HL-60 (cell line): Measurements from ENCODE around the gene DGKE.

ENCODE experiments used
- DNase-seq, 2 experiments: peaks; one replicate each; pipeline ENCODE4 v3.0.0-alpha.2; 2010 to 2020; ENCODE audit warnings: low read depth in 1 of 2, low spot score in 1 of 2
- H3K27ac ChIP-seq: fragments of 250-450 bp; sonication (Bioruptor Pico); replicated peaks from 2 replicates; pipeline ENCODE4 v1.5.1; 2020; ENCODE audit warnings: mild to moderate bottlenecking, moderate library complexity
- H3K27me3 ChIP-seq: fragments of 250-450 bp; sonication (Bioruptor Pico); 2 replicates; pipeline ENCODE4 v1.5.1; 2021; ENCODE audit warnings: mild to moderate bottlenecking, moderate library complexity; ENCODE audit not compliant: insufficient read depth, poor library complexity, severe bottlenecking
- H3K4me3 ChIP-seq: replicated peaks from 2 replicates; pipeline ENCODE4 v1.5.1; 2011; ENCODE audit warnings: mild to moderate bottlenecking, control low read depth, low read length; ENCODE audit not compliant: insufficient read depth
- GABPA ChIP-seq: IDR thresholded peaks from 2 replicates; pipeline ENCODE4 v1.6.1; 2012; ENCODE audit warnings: low read depth
- POLR2AphosphoS5 ChIP-seq: IDR thresholded peaks from 2 replicates; pipeline ENCODE4 v1.6.1; 2012; ENCODE audit warnings: low read depth
- SPI1 ChIP-seq: IDR thresholded peaks from 2 replicates; pipeline ENCODE4 v1.6.1; 2012; ENCODE audit warnings: low read depth, mild to moderate bottlenecking, borderline replicate concordance
- TF ChIP-seq, protein P1 (sequence below): IDR thresholded peaks from 2 replicates; pipeline ENCODE4 v1.6.1; 2012; ENCODE audit warnings: low read depth; ENCODE audit not compliant: insufficient replicate concordance
- TF ChIP-seq, protein P2 (sequence below): IDR thresholded peaks from one replicate; pipeline ENCODE4 v1.5.1; 2011; ENCODE audit warnings: low read length, control low read depth, inconsistent platforms; ENCODE audit not compliant: insufficient read depth

The DGKE gene

DNA sequence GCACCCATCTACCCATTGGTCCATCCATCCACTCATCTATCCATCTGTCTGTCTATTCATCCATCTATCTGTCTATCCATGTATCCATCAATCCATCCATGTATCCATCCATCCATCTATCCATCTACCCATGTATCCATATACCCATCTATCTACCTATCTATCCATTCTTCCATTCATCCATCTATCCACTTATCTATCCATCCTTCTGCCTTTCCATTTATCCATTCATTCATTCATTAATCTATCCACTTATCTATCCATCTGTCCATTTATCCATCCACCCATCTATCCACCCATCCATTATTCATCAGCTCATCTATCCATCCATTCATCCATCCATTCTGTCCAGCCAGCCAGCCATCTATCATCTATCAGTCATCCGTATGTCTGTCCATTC lies 58.4 kb downstream of the DGKE start:
- H3K27ac ChIP-seq, result no peak overlapping the region
- TF ChIP-seq, protein P1, sequence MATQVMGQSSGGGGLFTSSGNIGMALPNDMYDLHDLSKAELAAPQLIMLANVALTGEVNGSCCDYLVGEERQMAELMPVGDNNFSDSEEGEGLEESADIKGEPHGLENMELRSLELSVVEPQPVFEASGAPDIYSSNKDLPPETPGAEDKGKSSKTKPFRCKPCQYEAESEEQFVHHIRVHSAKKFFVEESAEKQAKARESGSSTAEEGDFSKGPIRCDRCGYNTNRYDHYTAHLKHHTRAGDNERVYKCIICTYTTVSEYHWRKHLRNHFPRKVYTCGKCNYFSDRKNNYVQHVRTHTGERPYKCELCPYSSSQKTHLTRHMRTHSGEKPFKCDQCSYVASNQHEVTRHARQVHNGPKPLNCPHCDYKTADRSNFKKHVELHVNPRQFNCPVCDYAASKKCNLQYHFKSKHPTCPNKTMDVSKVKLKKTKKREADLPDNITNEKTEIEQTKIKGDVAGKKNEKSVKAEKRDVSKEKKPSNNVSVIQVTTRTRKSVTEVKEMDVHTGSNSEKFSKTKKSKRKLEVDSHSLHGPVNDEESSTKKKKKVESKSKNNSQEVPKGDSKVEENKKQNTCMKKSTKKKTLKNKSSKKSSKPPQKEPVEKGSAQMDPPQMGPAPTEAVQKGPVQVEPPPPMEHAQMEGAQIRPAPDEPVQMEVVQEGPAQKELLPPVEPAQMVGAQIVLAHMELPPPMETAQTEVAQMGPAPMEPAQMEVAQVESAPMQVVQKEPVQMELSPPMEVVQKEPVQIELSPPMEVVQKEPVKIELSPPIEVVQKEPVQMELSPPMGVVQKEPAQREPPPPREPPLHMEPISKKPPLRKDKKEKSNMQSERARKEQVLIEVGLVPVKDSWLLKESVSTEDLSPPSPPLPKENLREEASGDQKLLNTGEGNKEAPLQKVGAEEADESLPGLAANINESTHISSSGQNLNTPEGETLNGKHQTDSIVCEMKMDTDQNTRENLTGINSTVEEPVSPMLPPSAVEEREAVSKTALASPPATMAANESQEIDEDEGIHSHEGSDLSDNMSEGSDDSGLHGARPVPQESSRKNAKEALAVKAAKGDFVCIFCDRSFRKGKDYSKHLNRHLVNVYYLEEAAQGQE, result no peak
- TF ChIP-seq, protein P2, sequence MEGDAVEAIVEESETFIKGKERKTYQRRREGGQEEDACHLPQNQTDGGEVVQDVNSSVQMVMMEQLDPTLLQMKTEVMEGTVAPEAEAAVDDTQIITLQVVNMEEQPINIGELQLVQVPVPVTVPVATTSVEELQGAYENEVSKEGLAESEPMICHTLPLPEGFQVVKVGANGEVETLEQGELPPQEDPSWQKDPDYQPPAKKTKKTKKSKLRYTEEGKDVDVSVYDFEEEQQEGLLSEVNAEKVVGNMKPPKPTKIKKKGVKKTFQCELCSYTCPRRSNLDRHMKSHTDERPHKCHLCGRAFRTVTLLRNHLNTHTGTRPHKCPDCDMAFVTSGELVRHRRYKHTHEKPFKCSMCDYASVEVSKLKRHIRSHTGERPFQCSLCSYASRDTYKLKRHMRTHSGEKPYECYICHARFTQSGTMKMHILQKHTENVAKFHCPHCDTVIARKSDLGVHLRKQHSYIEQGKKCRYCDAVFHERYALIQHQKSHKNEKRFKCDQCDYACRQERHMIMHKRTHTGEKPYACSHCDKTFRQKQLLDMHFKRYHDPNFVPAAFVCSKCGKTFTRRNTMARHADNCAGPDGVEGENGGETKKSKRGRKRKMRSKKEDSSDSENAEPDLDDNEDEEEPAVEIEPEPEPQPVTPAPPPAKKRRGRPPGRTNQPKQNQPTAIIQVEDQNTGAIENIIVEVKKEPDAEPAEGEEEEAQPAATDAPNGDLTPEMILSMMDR, result no peak
- TF ChIP-seq POLR2AphosphoS5 (no peak), GABPA (no peak)
- H3K4me3 ChIP-seq, result no peak overlapping the region
- H3K27me3 ChIP-seq, result no peaks in the 10 kb centered on the region
- DNase-seq, result no peak

DNA sequence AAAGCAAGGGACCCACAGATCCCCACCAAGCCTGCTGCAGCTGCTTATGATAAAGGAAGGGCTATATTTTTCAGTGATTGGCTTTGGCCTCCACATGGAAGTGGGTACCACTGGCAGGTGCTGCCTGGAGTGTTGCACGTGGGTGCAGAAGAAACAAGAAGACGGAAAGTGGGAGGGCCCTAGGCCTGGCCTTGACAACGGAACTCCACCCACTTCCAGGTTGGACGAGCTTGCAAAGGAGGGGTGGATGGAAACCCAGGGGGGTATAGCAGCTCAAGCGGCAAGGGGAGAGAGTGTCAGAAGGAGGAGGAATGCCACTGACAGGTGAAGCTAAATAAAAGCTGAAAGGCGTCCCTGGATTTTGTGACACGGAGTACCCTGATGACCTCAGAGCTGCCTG lies 59.6 kb downstream of the DGKE start:
- H3K27me3 ChIP-seq, result no peaks in the 10 kb centered on the region
- H3K27ac ChIP-seq, result no peak overlapping the region
- TF ChIP-seq SPI1 (no peak), GABPA (no peak), POLR2AphosphoS5 (no peak)
- TF ChIP-seq, protein P2, result no peak
- TF ChIP-seq, protein P1, result no peak
- no peak overlapping the region for H3K4me3 ChIP-seq
- DNase-seq, result no peak

DNA sequence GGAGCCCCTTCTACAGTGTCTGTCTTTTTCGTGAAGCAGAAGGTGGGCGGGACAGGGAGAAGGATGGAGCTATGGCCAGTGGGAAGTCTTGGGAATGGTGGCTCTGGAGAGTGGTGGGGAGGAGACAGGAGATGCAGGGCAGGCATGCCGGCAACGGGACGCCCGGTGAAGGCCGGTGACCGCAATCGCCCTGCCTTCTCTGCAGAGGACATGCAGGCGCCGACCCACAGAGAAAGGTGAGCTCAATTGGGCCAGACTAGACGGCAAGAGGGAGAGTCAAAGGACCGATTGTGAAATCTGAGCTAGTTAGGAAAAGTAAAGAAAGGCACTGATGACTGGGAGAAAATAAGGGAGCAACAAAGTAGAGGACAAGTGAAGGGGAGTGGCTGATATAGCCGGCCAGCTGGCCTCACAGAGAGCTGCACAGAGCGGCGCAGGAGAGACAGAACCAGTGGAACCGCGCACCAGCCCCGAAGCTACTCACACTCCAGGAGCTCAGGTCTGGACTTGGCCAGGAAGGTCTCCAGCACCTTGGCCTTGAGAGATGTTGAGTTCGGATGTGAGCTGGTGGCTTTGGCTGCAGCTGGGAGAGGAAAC lies 61.0 kb downstream of the DGKE start:
- H3K27ac ChIP-seq, result no peak overlapping the region
- no peak overlapping the region for H3K4me3 ChIP-seq
- no peak for TF ChIP-seq POLR2AphosphoS5
- TF ChIP-seq SPI1, result no peak
- TF ChIP-seq, protein P2, result no peak
- no peak for TF ChIP-seq GABPA
- TF ChIP-seq, protein P1, result no peak
- no peaks in the 10 kb centered on the region for H3K27me3 ChIP-seq
- DNase-seq, result no peak
